ENCODE data around the gene APOH. TPM values are rescaled to one million over a fixed set of nuclear protein-coding genes. Genes with fewer than 3 reads are reported as not detected.

Gene APOH
- total RNA-seq, 1 donor from 2014 or later = not detected

DNA sequence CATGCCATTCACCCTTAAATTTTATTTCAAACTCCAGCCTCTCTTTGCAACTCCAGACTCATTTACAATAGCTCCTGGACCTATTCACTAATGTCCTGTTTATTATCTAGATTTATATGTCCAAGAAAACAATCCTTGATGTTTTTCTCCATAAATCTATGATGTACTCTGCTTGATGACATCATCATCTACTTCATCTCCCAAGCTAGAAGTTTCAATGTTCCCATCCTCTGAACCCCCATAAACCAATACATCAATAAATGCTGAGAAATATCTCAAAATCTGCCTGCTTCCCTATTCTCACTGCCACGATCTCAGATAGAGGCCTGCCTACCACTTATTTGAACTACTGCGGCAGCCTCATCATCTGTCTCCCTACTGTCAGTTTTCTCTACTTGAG is 41.5 kb downstream of the APOH start:
- no peak overlapping the region for H3K4me3 ChIP-seq (ENCODE audit: low read depth, low read length)
- DNase-seq (ENCODE audit: low read depth) = no peak
- no peaks in the 10 kb centered on the region for H3K27me3 ChIP-seq (ENCODE audit: control insufficient read depth, insufficient read depth, low read length)
- H3K36me3 ChIP-seq (ENCODE audit: control insufficient read depth, insufficient read depth, low read length) = no peaks in the 10 kb centered on the region
- TF ChIP-seq, protein P1, sequence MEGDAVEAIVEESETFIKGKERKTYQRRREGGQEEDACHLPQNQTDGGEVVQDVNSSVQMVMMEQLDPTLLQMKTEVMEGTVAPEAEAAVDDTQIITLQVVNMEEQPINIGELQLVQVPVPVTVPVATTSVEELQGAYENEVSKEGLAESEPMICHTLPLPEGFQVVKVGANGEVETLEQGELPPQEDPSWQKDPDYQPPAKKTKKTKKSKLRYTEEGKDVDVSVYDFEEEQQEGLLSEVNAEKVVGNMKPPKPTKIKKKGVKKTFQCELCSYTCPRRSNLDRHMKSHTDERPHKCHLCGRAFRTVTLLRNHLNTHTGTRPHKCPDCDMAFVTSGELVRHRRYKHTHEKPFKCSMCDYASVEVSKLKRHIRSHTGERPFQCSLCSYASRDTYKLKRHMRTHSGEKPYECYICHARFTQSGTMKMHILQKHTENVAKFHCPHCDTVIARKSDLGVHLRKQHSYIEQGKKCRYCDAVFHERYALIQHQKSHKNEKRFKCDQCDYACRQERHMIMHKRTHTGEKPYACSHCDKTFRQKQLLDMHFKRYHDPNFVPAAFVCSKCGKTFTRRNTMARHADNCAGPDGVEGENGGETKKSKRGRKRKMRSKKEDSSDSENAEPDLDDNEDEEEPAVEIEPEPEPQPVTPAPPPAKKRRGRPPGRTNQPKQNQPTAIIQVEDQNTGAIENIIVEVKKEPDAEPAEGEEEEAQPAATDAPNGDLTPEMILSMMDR (IDR thresholded peaks at IDR 0.05; ENCODE audit: insufficient read depth, low read length, poor library complexity, severe bottlenecking) = no peak

GRCh38 chr17:66185862-66186261 is 43.4 kb downstream of the APOH start:
- no peak for DNase-seq (ENCODE audit: low read depth)

DNA sequence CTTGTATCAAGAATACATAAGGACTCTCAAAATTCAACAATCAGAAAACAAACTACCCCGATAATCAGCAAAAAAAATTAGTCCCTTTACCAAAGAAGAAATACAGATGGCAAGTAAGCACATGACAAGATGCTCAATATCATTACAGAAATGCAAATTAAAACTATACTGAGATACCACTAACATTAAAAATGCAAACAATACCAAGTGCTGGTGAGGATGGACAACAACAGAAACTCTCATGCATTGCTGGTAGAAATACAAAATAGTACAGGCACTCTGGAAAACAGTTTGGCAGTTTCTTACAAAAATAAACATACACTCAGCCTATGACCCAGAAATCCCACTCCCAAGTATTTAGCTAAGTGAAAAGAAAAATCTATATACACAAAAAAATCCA is 44.8 kb downstream of the APOH start:
- no peak for DNase-seq (ENCODE audit: low read depth)
- H3K36me3 ChIP-seq (ENCODE audit: control insufficient read depth, insufficient read depth, low read length) = peaks cover 1% of the 10 kb centered on the region
- TF ChIP-seq, protein P1 (IDR thresholded peaks at IDR 0.05; ENCODE audit: insufficient read depth, low read length, poor library complexity, severe bottlenecking) = no peak
- H3K27me3 ChIP-seq (ENCODE audit: control insufficient read depth, insufficient read depth, low read length) = no peaks in the 10 kb centered on the region
- H3K4me3 ChIP-seq (ENCODE audit: low read depth, low read length) = no peak overlapping the region

More at GRCh38 chr17:66185862-66186261, 43.4 kb downstream of the APOH start:
- no peak overlapping the region for H3K4me3 ChIP-seq (ENCODE audit: low read depth, low read length)
- peaks cover 1% of the 10 kb centered on the region for H3K36me3 ChIP-seq (ENCODE audit: control insufficient read depth, insufficient read depth, low read length)
- H3K27me3 ChIP-seq (ENCODE audit: control insufficient read depth, insufficient read depth, low read length) = no peaks in the 10 kb centered on the region
- TF ChIP-seq, protein P1 (IDR thresholded peaks at IDR 0.05; ENCODE audit: insufficient read depth, low read length, poor library complexity, severe bottlenecking) = no peak

DNA sequence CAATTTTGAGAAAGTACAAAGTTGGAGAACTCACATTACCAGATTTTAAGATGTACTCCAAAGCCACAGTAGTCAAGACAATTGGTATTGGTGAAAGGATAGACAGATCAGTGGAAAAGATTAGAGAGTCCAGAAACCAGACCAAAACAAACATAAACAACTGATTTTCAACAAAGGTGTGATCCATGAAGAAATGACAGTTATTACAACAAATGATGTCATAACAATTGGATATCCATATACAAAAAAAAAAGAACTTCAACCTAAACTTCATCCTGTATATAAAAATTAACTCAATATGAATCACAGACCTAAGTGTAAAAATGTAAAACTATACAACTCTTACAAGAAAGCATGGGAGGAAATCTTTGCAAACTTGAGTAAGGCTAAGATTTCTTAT is 45.7 kb downstream of the APOH start:
- TF ChIP-seq, protein P1 (IDR thresholded peaks at IDR 0.05; ENCODE audit: insufficient read depth, low read length, poor library complexity, severe bottlenecking) = no peak

GRCh38 chr17:66178642-66179041 is 50.6 kb downstream of the APOH start:
- Histone ChIP-seq H3K27me3 (ENCODE audit: control insufficient read depth, insufficient read depth, low read length) (no peaks in the 10 kb centered on the region), H3K4me3 (ENCODE audit: low read depth, low read length) (no peak overlapping the region), H3K36me3 (ENCODE audit: control insufficient read depth, insufficient read depth, low read length) (peaks cover 1% of the 10 kb centered on the region)
- no peak for DNase-seq (ENCODE audit: low read depth)
- TF ChIP-seq, protein P1 (IDR thresholded peaks at IDR 0.05; ENCODE audit: insufficient read depth, low read length, poor library complexity, severe bottlenecking) = no peak

More for the DNA sequence above, 45.7 kb downstream of the APOH start:
- DNase-seq (ENCODE audit: low read depth) = no peak
- Histone ChIP-seq H3K27me3 (ENCODE audit: control insufficient read depth, insufficient read depth, low read length) (no peaks in the 10 kb centered on the region), H3K4me3 (ENCODE audit: low read depth, low read length) (no peak overlapping the region), H3K36me3 (ENCODE audit: control insufficient read depth, insufficient read depth, low read length) (peaks cover 1% of the 10 kb centered on the region)

- DNase-seq (ENCODE audit: low read depth) = no peak
- Histone ChIP-seq H3K4me3 (ENCODE audit: low read depth, low read length) (no peak overlapping the region), H3K27me3 (ENCODE audit: control insufficient read depth, insufficient read depth, low read length) (no peaks in the 10 kb centered on the region)
Observed at GRCh38 chr17:66177048-66177447, 52.2 kb downstream of the APOH start.

More at GRCh38 chr17:66177048-66177447, 52.2 kb downstream of the APOH start:
- TF ChIP-seq, protein P1 (IDR thresholded peaks at IDR 0.05; ENCODE audit: insufficient read depth, low read length, poor library complexity, severe bottlenecking) = no peak
- H3K36me3 ChIP-seq (ENCODE audit: control insufficient read depth, insufficient read depth, low read length) = peaks cover 1% of the 10 kb centered on the region

All from kidney epithelial cell (primary cell).